ENCODE results near the gene PAPPA2.

The PAPPA2 gene

DNA sequence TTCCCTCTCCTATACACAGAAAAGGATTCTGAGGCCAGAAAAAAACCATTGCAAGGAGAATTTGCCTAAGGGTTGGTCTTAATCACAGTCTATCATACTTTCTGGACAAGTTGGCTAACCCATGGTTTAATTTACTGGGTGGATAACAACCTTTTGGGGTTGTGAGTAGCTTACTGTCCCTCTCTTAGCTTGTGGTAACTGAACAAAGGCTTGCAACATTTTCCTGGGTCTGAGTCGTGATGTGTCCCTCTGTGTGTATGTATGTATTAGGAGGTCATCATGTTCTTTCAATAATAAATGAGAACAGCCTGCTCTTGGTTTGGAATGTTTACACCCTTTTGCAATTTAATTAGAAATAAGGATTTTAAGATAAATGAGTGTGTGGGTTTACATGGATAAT lies 36.7 kb downstream of the PAPPA2 start:
- DNase-seq, result no peak

DNA sequence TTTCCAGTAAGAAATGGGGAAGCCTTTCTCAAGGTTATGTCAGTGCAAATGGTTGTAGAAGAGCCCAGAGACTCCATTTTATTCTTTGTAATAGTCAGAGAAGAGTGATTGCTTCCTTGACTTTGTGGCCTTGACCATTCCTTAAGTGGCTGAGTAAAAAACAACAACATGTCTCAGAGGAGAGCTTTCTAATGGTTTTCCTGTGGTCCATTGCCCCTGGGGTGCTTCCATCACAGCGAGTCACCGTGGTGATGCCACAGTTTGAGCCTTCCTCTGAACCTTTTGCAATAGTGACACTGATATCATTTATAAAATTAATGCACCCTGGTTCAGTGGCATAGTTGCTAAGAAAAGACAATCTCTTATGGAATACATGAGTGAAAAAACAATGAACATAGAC lies 38.6 kb downstream of the PAPPA2 start:
- no peak for DNase-seq

DNA sequence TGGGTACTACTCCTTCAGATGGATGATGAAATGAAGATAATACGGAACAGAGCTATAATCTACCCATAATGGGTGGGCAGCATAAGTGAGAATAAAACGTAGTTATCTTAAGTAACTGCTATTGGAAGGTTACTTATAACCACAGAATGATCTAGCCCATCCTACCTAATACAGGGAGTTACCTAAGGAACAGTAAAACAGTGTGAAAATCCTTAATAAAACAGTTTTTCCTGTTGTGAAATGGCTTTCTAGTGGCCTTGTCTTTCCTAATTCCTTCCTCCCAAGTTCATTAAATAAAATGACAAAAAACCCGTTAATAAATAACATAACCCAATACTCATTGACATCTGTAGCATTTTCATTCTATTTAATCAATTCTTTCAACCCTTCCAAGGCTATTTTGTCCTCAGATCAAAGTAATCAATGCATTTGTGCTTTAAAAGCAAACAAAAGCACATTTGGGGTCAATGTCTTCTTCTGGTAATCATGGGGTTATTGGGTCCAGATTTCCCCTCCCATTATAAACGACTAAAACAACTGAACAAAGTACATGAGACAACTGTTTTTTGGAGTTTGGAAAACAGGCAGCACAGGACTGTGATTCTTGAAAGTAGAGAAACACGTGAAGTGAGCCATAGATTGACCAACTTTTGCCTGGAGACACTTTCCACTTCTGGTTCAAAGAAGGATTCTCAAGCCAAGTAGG lies 42.0 kb downstream of the PAPPA2 start:
- no peak for DNase-seq

DNA sequence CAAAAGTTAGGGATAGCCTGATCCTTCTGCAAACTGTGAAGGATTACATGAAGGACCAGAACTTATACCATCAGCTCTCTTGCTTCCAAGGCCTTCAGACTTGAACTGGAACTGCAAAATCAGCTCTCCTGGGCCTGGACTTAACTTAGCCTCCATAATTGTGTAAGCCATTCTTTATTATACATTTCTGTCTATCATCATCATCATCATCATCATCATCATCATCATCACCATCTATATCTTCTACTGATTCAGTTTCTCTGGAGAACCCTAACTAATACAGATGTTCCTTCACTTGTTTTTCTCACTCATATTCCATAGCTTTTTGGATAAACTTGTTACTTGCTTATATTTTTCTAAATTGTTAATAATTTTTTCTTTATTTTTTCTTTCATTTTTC lies 50.0 kb downstream of the PAPPA2 start:
- DNase-seq, result no peak

DNA sequence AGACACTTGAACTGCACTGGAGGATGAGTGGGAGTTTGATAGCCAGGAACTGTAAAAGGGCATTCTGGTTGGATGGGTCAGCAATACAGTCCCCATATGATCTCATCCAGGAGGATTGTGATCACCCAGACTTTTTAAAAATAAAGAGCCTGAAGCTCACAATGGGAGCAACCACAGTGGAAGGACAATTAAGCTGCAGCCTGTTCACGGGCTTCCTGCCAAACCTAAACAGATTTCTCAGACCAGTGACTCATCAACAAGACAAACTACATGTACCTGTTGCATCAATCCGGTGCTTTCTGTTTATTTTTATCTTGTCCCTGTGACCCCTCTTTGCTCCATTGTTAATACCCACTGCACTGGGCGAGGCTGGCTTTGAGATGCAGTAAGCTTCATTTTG lies 52.3 kb downstream of the PAPPA2 start:
- no peak for DNase-seq

DNA sequence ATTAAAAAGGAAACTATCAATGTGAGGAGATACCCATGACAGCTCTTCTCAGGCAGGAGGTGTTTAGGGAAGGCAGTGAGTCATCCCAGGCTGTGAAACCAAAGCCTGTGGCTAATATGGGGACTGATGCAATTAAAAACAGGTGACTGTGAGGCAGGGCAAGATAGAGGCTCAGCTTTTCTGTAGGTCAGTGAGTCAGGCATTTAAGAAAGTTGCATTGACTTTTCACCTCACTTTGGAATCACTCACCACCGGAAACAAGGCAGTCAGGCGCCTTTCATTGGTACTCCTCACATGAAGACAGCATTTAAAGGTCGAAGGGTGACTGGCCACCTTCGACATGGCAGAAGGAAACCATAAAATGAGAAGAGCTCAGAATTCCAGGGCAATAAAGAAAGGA lies 54.5 kb downstream of the PAPPA2 start:
- no peak for DNase-seq

DNA sequence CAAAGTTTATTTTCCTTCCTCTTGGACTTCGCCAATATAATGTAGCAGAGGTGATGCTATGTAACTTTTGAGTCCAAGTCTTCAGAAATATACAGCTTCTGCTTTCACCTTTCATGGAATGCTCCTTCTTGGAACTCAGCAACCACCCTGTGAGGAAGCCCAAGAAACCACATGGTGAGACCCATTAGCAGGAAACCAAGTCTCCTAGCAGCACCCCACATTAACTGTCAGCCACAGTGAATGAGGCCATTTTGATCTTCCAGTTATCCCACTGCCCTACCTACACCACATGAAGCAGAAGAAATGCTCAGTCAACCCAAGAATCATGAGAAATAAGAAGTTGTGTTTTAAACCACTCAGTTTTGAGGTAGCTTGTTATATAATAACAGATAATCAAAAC lies 58.2 kb downstream of the PAPPA2 start:
- no peak for DNase-seq

DNA sequence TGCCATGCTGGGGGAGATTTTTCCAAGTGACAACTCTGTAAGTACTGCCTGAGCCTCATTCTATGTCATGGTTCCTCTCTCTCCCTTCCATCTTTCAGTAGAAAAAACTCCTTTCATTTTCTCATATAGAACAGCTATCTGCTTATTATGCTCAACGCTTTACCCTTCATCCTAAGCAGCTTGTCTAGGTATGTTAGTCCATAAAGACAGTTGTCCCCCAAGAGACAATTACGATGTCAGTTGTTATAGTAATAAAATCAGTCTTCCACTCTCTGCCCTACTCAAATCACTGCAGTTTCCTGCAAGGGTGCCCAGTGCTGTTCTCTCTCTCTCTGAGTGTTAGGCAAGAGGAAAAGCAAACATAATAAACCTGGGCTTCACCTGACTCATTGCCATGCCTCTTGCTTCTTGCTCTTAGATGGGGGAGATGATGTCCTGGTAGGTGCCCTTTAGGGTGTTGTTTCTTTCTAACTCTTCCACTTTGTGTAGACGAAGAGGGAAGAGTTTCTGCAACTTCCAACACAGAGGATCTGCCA lies 59.4 kb downstream of the PAPPA2 start:
- DNase-seq, result no peak

DNA sequence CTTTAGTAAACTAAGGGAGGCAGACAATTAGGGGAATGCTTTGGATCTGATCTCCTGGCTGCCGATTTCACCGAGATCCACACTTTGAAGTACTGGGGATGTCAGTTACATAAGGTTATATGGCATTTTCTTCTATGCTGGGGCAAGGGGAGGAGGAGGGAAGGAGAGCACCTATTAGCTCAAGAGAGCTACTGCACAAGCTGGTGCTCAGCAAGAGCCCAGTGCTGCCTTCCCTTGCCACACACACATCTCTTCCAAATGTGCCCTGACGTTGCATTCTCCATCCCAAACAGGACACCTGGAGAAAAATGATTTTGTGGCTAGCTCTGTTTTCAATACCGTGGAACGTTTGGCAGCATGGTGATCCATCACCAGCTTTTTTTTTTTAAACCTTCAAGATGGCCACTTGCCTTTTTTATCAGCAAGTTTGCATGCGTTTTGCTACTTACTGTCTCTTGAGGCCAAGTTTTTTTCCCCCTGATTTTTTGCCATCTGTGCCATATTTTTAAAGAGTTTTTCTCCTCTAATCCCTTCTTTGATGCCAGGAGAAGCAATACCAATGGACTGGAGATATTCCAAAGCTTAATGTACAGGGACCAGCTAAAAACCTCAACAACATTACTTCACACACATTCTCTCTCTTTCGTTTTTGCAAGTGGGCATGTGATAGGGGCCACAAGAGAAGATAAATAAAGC lies 66.6 kb downstream of the PAPPA2 start:
- no peak for DNase-seq

DNA sequence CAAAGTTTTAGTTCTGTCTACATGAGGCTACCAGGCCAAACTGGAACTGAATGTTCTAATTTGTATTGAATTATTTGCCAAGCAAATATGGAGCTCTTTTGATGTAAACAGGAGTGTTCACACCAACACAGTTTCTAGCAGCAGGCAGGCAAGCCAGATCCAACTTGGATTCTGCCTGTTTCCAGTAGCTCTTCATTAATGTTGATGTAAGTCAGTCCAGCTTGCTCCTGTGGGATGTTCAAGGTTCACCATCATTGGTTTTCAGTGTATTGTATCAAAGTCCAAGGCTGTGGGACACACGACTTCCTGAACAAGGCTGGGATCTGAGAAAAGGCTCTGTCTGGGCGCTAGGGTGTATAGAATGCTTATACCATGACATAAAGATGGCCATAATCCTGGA lies 68.1 kb downstream of the PAPPA2 start:
- DNase-seq, result no peak

DNA sequence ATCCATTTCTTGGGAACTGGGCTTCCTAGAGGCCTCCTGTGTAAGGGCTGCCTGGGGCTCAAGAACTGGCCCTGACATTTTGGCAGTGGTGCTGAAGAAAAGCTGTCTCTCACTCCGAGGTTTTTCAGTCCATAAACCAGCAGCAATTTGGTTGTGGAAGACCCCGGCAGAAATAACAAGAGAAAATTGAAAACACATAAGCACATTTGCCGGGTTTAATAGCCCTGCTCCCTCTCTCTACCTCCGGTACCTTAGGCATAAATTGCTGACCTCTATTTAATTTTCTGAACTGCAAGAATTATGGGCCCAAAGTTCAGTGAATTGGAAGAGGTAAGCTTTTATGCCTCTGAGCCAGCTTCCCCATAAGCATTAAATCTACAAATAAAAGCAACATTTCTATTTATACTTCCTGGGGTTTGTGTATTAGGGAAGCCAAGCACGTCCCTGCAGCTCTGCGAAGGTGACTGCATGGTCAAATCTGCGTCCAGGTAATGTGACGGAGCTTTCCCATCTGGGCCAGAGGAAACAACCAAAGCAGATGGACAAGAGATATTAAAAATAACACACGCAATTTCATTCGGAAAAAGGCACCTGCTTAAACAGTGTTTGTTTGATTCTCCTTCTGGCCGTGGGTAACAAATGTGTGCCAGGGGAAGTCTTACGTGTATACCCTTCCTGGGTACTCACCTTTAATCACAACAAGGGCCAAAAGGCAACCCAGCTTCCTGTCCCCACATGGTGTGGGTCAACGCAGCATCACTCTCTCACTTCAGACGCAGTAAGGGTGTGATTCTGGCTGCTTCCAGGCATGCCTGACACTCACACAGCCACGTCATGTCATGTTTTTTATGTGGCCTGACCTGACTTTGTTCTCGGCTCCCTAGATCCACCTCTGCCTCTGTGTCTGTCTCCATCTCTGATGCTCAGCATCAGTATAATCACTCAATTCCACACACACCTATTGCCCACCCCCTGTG lies 69.2 kb downstream of the PAPPA2 start:
- DNase-seq, result no peak

DNA sequence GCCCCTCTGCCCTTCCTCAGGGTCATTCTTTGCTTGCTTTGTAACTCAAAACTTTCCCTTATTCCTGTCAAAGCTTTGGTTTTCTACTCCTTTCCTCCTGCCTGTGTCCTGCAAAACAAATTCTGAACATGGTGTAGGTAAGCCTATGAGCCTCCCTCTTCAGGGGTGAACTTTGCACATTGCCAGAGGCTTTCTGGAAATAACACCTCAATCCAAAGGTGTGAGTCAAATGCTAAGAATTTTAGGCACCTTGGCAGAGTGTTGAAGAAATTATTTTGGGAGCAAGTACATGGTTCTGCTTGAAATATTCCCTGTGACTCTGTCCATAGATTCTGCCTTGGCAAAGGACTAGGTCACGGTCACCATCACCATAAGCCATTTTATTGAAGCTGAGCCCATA lies 70.0 kb downstream of the PAPPA2 start:
- no peak for DNase-seq

DNA sequence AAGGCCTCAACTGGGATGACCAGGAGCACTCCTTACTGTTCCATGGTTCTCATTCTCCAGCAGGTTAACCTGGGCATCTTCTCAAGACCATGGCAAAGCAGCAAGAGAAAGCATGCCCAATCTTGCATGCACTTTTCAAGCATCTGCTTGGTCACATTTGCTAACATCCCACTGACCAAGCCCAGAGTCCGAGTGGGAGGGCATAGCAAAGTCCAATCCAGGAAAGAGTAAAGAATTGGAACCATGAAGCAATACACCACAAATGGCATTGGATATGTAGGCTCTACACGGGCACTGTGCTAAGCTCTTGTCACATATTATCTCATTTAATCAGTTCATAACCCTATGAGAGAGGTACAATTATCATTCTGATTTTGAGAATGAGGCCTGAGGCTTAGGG lies 73.6 kb downstream of the PAPPA2 start:
- DNase-seq, result no peak

DNA sequence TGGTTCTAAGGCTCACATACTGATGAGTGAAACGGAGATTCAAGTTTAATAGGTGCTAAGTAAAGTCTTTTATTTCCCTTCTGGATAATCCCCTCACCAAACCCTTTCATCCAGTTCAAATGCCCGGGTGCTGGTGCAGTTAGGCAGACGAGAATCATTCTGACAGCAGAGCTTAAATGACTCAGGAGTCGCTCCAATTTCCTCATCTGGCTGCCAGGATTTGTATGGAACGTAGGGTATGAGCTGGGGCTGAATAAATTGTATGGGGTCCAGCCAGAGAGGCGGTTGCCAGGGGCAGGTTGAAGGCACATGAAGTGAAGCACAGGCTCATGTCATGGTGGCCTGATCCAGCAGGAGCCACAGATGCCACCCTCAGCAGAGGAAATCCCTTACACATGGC lies 76.0 kb downstream of the PAPPA2 start:
- DNase-seq, result no peak

DNA sequence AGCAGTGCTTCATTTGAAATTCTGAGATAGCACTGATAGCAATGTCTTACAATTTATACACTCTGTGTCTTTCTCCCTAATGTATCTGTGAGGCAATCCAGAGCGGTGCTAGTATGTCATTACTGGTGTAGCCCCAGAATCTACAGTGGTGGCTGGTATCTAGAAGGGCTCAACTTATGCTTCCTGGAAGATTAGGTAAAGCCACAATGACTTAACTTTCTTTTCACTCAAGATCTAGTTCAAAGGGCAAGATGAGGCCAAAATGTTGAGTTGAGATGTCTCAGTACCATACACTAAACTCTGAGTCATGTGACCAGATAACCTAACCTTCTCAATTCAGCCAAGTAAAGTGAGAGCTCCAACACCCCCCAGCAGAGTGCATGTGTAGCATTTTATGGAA lies 77.5 kb downstream of the PAPPA2 start:
- DNase-seq, result no peak

DNA sequence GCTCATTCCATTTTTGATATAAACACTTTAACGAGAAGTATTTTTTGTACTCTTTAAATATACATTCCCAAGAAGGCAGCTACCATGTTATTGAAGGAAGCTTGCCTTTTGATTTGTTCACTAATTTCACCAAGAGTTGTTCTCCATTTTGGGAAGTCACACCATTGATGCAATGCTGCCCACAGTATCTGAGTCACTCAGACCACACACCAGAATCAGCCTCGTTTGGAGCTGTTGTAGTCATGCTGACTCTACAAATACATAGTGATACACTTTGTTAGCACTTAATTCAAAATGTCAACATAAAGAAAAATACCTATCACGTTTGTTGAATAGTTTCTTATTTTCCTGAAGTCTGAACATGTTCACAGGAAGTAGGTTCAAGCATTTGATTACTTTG lies 78.7 kb downstream of the PAPPA2 start:
- DNase-seq, result peak; percentile 40 to 48

DNA sequence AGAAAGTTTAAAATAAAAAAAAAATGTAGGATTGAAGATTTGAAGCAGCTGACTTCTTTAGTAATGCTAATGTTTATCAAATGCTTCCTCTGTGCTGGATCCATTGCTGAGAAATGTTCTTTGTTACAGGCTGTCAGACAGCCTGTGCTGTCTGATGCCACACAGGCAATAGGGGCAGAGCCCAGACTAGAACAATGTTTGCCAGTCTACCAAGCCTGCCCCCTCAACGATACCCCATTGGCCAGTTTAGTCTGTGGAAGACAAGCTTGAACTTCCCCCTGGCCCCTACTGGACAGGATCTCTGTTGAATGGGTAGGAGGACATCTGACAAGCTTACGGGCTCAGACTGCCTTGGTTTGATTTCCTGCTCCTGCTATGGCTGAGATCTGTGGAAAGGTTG lies 79.4 kb downstream of the PAPPA2 start:
- DNase-seq, result no peak

DNA sequence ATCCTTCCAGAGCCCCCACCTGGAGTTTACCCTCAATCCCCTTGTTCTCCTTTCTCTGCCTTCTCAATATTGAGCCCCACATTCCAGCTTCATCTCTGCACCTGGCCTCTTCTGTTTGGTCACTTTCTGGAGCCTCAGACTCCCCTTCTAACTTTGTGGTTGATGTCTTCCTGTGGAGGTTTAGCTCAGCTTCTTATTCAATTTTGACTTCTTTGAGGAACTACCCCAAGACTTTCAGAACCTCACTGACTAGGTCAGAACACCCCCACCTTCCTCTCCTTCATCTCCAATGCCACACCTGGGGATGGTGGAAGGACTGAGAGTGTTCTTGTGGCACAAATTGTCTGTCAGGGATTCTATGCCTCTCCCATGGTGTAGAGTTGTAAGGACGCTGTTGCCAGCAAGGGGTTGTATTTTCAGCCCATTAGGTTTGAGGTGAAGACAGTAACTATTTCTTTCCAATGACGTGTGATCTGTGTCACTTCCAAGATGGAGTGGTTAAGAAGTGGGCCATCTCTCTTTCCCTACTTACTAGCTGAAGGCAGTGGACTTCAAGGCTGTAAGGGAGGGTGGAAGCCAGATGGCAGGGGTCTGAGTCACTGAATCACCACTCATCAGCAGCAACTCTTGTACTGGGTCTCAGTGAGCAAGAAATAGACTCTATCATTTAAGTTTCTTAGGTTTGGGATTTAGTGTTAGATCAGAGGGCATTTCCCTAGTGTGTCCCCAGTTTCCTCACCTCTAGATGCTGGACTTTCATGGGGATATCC lies 80.6 kb downstream of the PAPPA2 start:
- peak in 1 of 2 donors; percentile 0 for DNase-seq

DNA sequence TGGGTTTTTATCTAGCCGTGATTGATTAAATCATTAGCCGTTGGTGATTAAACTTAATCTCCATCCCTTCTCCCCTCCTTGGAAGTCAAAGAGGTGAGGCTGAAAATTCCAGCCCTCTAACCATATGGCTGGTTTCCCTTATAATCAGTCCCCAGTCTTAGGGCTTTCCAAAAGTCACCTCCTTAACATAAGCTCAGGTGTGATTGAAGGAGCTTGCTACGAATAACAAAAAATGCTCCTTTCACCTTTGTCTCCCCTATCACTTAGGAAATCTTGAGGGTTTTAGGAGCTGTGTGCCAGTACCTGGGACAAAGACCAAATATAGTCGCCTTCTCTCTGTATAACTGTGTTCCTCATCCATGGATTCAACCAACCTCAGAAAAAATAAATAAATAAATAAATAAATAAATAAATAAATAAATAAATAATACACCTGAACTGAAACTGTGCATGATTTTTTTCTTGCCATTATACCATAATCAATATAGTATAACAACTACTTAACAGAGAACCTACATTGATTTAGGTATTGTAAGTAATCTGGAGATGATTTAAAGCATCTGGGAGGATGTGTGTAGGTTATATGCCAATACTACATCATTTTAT lies 82.2 kb downstream of the PAPPA2 start:
- no peak for DNase-seq

DNA sequence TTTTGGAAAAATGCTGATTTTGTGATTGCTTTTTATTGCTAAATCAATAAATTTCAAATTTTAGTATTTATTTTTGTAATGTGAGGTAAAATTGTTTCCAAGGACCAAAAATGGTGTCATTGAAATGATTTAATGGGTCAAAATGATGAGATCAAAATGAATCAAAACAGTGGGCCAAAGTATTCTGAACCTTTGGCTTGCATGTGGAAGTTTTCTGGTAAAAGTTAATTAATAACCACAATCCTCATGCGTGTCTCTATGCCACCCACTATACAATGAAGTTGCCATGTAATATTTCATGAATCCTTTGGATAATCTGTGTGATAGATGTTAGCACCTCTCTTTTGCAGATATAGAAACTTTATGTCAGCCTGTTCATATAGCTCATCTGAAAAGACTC lies 83.8 kb downstream of the PAPPA2 start:
- no peak for DNase-seq

DNA sequence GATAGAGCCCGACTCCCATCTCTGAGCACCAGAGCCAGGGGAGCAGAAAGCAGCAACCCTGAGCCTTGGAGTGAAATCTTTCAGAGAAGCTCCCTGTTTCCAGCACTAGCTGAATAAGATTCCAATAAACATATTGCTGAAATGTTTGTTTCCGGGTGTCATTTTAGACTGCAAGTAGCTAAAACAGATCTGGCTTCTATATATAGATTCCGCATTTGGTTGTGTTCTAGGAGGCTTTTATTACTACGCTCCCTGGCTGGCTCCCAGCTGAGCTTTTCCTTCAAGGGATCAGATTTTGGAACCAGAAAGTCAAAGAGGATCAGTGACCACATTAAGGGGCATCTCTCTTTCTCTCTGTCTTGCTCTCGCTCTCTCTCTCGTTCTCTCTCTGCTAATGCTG lies 88.2 kb downstream of the PAPPA2 start:
- no peak for DNase-seq
